ENCODE measurements around the gene STKLD1. TPM values are rescaled to one million over a fixed set of nuclear protein-coding genes. Genes with fewer than 3 reads are reported as not detected.

STKLD1 gene
- total and polyA plus RNA-seq, 4 donors = 1.2 to 7.5 (median 3.0) TPM

DNA sequence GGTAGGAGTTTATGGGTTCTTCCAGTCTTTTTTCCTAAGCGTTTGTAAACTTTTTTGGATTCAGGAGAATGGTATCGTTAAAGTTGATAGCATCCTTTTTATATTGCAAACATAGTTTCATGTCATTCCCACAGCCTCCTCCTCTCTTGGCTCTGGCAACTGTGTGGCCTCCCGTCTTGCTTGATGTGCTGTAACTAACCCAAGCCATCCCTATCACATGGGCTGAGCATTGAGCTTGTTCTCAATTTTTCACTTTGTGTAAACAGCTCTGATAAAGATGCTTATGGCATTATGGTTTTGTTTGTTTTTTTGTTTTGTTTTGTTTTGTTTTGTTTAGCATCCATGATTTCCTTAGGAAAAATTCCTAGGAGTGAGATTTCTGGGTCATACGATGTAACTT, 4.6 kb downstream of the STKLD1 start:
- no peaks in the 10 kb centered on the region for H3K9me3 ChIP-seq (ENCODE audit: control insufficient read depth, insufficient read depth, low read length)
- DNase-seq (ENCODE audit: low read depth in 4 of 6, low spot score in 6 of 6) = no peak
- no peak overlapping the region for H3K27ac ChIP-seq (ENCODE audit: low read depth, low read length)
- peaks cover 9% of the 10 kb centered on the region for H3K36me3 ChIP-seq (ENCODE audit: control insufficient read depth, insufficient read depth, low read length)
- WGBS (ENCODE audit: insufficient coverage) = 80% methylated on average over 1 of the region's 4 CpGs
- no peaks in the 10 kb centered on the region for H3K27me3 ChIP-seq (ENCODE audit: control insufficient read depth, insufficient read depth, low read length)
- no peak overlapping the region for H3K4me3 ChIP-seq (ENCODE audit: low read depth, low read length)
- peaks cover 10% of the 10 kb centered on the region for H3K4me1 ChIP-seq (ENCODE audit: control insufficient read depth, insufficient read depth, low read length)

DNA sequence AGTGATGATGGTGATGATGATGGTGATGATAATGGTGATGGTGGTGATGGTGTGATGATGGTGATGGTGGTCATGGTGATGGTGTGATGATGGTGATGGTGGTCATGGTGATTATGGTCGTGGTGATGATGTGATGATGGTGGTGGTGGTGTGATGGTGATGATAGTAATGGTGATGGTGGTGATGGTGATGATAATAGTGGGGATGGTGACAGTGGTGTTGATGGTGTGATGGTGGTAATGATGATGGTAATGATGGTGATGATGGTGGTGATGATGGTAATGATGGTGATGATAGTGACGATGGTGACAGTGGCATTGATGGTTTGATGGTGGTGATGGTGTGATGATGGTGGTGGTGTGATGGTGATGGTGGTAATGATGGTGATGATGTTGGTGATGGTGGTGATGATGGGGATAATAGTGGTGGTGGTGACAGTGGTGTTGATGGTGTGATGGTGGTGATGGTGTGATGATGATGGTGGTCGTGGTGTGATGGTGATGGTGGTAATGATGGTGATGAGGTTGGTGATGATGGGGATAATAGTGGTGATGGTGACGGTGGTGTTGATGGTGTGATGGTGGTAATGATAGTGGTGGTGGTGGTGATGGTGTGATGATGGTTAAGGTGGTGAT, 6.5 kb downstream of the STKLD1 start:
- DNase-seq (ENCODE audit: low read depth in 4 of 6, low spot score in 6 of 6) = no peak
- peaks cover 19% of the 10 kb centered on the region for H3K36me3 ChIP-seq (ENCODE audit: control insufficient read depth, insufficient read depth, low read length)
- H3K27ac ChIP-seq (ENCODE audit: low read depth, low read length) = no peak overlapping the region
- no peaks in the 10 kb centered on the region for H3K9me3 ChIP-seq (ENCODE audit: control insufficient read depth, insufficient read depth, low read length)
- H3K4me1 ChIP-seq (ENCODE audit: control insufficient read depth, insufficient read depth, low read length) = no peaks in the 10 kb centered on the region
- H3K4me3 ChIP-seq (ENCODE audit: low read depth, low read length) = no peak overlapping the region
- H3K27me3 ChIP-seq (ENCODE audit: control insufficient read depth, insufficient read depth, low read length) = no peaks in the 10 kb centered on the region
- 94% methylated on average over 4 of the region's 4 CpGs for whole genome bisulfite sequencing (ENCODE audit: insufficient coverage)

DNA sequence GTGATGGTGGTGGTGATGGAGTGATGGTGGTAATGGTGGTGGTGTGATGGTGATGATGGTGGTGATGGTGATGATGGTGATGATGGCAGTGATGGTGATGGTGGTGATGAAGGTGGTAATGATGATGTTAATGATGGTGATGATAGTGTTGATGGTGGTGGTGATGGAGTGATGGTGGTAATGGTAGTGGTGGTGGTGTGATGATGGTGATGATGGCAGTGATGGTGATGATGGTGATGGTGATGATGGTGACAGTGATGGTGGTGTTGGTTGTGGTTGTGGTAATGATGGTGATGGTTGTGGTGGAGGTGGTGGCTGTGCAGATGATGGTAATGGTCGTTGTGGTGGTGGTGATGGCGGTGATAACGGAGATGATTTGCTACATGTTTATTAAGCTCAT, 7.3 kb downstream of the STKLD1 start:
- 95% methylated on average over 3 of the region's 3 CpGs for WGBS (ENCODE audit: insufficient coverage)
- Histone ChIP-seq H3K4me1 (ENCODE audit: control insufficient read depth, insufficient read depth, low read length) (no peaks in the 10 kb centered on the region), H3K36me3 (ENCODE audit: control insufficient read depth, insufficient read depth, low read length) (peaks cover 19% of the 10 kb centered on the region), H3K27ac (ENCODE audit: low read depth, low read length) (no peak overlapping the region), H3K4me3 (ENCODE audit: low read depth, low read length) (no peak overlapping the region), H3K9me3 (ENCODE audit: control insufficient read depth, insufficient read depth, low read length) (no peaks in the 10 kb centered on the region), H3K27me3 (ENCODE audit: control insufficient read depth, insufficient read depth, low read length) (no peaks in the 10 kb centered on the region)
- DNase-seq (ENCODE audit: low read depth in 4 of 6, low spot score in 6 of 6) = no peak

DNA sequence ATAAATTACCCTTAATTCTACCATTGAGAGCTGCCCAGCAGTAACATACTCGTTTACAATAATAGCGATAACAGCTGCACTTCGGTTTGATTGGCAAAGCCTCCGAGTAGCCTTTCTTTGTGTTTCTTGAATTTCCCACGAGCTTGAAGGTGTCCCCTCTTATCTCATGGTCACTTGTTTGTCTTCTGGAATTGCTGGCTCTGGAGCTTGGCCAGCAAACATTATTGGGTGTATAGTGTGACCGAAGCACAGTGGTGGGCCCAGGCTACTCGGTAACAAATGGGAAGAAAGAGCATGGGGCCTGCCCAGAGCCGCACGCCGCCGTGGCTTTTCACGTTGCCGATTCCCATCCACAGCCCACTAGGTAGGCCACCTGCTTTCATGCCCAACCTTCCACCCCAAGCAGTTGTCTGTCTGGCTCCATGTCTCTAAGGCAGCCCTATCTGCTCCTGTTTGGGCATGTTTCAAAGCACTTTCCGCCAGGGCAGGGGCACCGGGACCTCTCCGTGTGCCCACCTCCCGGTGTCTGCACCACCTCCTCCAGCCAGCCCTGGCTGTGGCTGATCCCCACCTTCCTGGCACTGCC, 8.7 kb downstream of the STKLD1 start:
- H3K27ac ChIP-seq (ENCODE audit: low read depth, low read length) = no peak overlapping the region
- WGBS (ENCODE audit: insufficient coverage) = 90% methylated on average over 17 of the region's 17 CpGs
- peaks cover 19% of the 10 kb centered on the region for H3K36me3 ChIP-seq (ENCODE audit: control insufficient read depth, insufficient read depth, low read length)

DNA sequence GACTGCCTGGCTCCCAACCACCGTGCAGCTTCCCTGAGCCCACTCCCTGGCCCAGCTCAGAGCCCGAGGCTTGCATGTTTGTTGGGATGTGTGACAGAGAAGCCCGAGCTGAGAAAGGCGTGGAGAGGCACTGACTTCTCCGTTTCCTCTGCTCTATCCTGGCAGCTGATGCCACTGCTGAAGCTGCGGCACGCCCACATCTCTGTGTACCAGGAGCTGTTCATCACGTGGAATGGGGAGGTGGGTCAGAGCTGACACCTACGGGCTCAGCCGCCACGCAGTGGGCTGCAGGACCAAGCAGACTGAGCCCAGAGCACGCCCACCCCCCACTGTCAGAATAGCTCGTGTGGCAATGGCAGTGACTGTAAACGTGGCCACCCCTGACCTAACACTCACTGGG, 9.3 kb downstream of the STKLD1 start:
- Histone ChIP-seq H3K27me3 (ENCODE audit: control insufficient read depth, insufficient read depth, low read length) (no peaks in the 10 kb centered on the region), H3K4me1 (ENCODE audit: control insufficient read depth, insufficient read depth, low read length) (no peaks in the 10 kb centered on the region), H3K9me3 (ENCODE audit: control insufficient read depth, insufficient read depth, low read length) (no peaks in the 10 kb centered on the region), H3K36me3 (ENCODE audit: control insufficient read depth, insufficient read depth, low read length) (peaks cover 19% of the 10 kb centered on the region), H3K27ac (ENCODE audit: low read depth, low read length) (no peak overlapping the region), H3K4me3 (ENCODE audit: low read depth, low read length) (no peak overlapping the region)
- WGBS (ENCODE audit: insufficient coverage) = 89% methylated on average over 14 of the region's 14 CpGs
- DNase-seq (ENCODE audit: low read depth in 4 of 6, low spot score in 6 of 6) = no peak

More for the DNA sequence above, 8.7 kb downstream of the STKLD1 start:
- no peak overlapping the region for H3K4me3 ChIP-seq (ENCODE audit: low read depth, low read length)
- no peak for DNase-seq (ENCODE audit: low read depth in 4 of 6, low spot score in 6 of 6)
- H3K4me1 ChIP-seq (ENCODE audit: control insufficient read depth, insufficient read depth, low read length) = no peaks in the 10 kb centered on the region
- no peaks in the 10 kb centered on the region for H3K9me3 ChIP-seq (ENCODE audit: control insufficient read depth, insufficient read depth, low read length)
- H3K27me3 ChIP-seq (ENCODE audit: control insufficient read depth, insufficient read depth, low read length) = no peaks in the 10 kb centered on the region

DNA sequence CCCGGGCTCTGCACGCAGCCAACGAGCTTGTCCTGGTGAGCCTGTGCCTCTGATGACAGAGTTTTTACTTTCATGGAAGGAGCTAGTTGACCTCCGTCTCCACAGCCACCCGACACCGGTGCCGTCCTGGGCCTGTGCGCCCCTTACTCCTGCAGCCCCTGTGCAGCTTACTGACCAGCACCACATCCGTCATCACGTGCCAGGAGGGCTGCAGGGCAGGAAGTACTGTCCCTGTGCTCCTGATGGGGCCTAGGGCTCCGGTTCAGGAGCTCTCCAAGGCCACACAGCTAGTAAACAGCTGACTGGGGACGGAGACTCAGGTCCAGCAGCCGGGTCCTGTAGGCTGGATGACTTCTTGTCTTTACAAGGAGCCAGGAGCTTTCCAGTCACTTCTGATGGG, 10.2 kb downstream of the STKLD1 start:
- DNase-seq (ENCODE audit: low read depth in 4 of 6, low spot score in 6 of 6) = no peak
- no peak overlapping the region for H3K27ac ChIP-seq (ENCODE audit: low read depth, low read length)
- WGBS (ENCODE audit: insufficient coverage) = 82% methylated on average over 13 of the region's 13 CpGs
- H3K9me3 ChIP-seq (ENCODE audit: control insufficient read depth, insufficient read depth, low read length) = no peaks in the 10 kb centered on the region
- no peaks in the 10 kb centered on the region for H3K27me3 ChIP-seq (ENCODE audit: control insufficient read depth, insufficient read depth, low read length)
- no peak overlapping the region for H3K4me3 ChIP-seq (ENCODE audit: low read depth, low read length)
- H3K36me3 ChIP-seq (ENCODE audit: control insufficient read depth, insufficient read depth, low read length) = peaks cover 19% of the 10 kb centered on the region
- H3K4me1 ChIP-seq (ENCODE audit: control insufficient read depth, insufficient read depth, low read length) = no peaks in the 10 kb centered on the region

DNA sequence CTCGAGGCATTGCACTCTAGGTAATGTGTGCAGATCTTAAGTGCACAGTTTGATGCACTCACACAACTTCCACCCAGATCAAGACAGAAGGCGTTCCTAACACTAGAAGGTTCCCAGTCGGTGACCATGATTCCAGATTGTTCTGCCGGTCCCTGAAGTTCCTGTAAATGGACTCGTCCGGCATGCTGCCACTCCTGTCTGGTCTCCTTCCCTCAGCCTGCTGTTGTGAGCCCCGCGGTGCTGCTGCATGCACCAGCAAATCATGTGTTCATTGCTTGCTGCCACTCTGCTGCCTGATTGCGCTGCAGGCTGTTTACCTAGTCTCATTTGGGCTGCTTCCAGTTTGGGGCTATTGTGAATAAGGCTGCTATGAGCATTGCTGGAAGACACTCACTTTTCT, 11.5 kb downstream of the STKLD1 start:
- Histone ChIP-seq H3K36me3 (ENCODE audit: control insufficient read depth, insufficient read depth, low read length) (peaks cover 19% of the 10 kb centered on the region), H3K4me3 (ENCODE audit: low read depth, low read length) (no peak overlapping the region), H3K27me3 (ENCODE audit: control insufficient read depth, insufficient read depth, low read length) (no peaks in the 10 kb centered on the region), H3K27ac (ENCODE audit: low read depth, low read length) (no peak overlapping the region), H3K9me3 (ENCODE audit: control insufficient read depth, insufficient read depth, low read length) (no peaks in the 10 kb centered on the region), H3K4me1 (ENCODE audit: control insufficient read depth, insufficient read depth, low read length) (no peaks in the 10 kb centered on the region)
- WGBS (ENCODE audit: insufficient coverage) = 87% methylated on average over 8 of the region's 9 CpGs
- peak in 1 of 6 donors; percentile 6 for DNase-seq (ENCODE audit: low read depth in 4 of 6, low spot score in 6 of 6)

DNA sequence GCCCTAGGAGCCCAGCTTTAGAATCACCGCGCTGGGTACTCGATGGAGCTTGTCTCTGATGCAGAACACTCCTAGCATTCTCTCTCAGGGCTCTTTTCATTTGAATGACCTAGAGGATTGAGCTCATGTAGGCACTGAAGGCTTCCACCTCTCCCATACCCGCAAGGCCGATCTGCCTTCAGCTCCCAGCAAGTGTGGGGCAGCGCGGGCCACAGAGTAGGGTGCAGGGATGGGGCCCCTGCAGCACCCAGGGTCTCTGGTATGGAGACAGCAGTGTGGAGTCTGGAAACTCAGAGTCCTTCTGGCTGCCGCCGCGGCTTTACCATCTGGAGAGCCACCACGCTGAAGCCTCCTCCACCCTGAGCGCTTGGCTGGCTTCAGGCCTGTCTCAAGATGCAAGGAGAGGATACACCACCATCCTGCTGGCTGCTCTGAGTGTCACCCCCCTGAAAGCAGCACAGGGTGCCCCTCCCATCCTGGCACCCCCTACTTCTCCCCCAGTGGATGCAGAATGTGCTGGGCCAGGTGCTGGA, 12.9 kb downstream of the STKLD1 start:
- H3K27ac ChIP-seq (ENCODE audit: low read depth, low read length) = no peak overlapping the region
- no peaks in the 10 kb centered on the region for H3K9me3 ChIP-seq (ENCODE audit: control insufficient read depth, insufficient read depth, low read length)
- H3K4me1 ChIP-seq (ENCODE audit: control insufficient read depth, insufficient read depth, low read length) = no peaks in the 10 kb centered on the region
- H3K4me3 ChIP-seq (ENCODE audit: low read depth, low read length) = no peak overlapping the region
- H3K27me3 ChIP-seq (ENCODE audit: control insufficient read depth, insufficient read depth, low read length) = no peaks in the 10 kb centered on the region
- 93% methylated on average over 11 of the region's 12 CpGs for WGBS (ENCODE audit: insufficient coverage)
- peaks cover 19% of the 10 kb centered on the region for H3K36me3 ChIP-seq (ENCODE audit: control insufficient read depth, insufficient read depth, low read length)
- DNase-seq (ENCODE audit: low read depth in 4 of 6, low spot score in 6 of 6) = no peak

DNA sequence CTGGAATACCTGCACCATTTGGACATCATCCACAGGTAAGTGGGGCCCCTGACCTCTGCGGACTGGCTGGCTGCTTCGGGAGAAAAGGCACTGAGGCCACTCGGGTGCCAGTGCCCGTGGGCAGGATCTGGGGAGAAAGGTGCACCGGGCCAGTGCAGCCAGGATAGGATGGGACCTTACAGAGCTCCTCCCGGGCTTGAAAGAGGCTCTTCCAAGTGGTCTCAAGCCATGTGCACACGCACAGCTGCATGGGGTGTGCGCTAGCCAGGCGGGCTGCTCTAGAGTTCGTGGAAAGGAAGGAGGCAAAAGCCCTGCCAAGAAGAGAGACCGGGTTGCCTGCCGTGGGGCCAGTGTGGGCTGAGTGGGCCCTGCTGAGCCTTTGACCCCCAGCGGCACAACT, 13.4 kb downstream of the STKLD1 start:
- 85% methylated on average over 10 of the region's 13 CpGs for whole genome bisulfite sequencing (ENCODE audit: insufficient coverage)

DNA sequence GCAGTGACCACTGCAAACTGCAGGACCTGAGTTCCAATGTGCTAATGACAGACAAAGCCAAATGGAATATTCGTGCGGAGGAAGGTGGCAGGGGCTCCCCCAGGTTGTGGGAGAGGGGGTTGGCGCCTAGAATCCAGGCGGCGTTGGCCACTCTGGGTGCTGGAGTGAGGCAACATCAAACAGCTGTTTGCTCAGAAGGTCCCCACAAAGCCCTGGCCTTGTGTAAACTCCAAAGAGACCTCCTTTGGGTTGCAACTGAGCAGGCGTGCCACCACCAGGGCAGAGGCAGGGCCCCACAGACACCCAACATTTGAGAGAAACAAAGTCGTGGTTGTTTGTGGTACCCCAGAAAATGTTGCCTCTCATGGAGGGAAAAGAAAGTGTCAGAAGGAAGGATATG, 14.5 kb downstream of the STKLD1 start:
- Histone ChIP-seq H3K27ac (ENCODE audit: low read depth, low read length) (no peak overlapping the region), H3K4me3 (ENCODE audit: low read depth, low read length) (no peak overlapping the region), H3K27me3 (ENCODE audit: control insufficient read depth, insufficient read depth, low read length) (no peaks in the 10 kb centered on the region), H3K36me3 (ENCODE audit: control insufficient read depth, insufficient read depth, low read length) (peaks cover 10% of the 10 kb centered on the region), H3K9me3 (ENCODE audit: control insufficient read depth, insufficient read depth, low read length) (no peaks in the 10 kb centered on the region), H3K4me1 (ENCODE audit: control insufficient read depth, insufficient read depth, low read length) (no peaks in the 10 kb centered on the region)
- no peak for DNase-seq (ENCODE audit: low read depth in 4 of 6, low spot score in 6 of 6)
- 89% methylated on average over 7 of the region's 7 CpGs for WGBS (ENCODE audit: insufficient coverage)

More for the DNA sequence above, 13.4 kb downstream of the STKLD1 start:
- H3K36me3 ChIP-seq (ENCODE audit: control insufficient read depth, insufficient read depth, low read length) = peaks cover 19% of the 10 kb centered on the region
- no peak for DNase-seq (ENCODE audit: low read depth in 4 of 6, low spot score in 6 of 6)
- H3K4me1 ChIP-seq (ENCODE audit: control insufficient read depth, insufficient read depth, low read length) = no peaks in the 10 kb centered on the region
- no peak overlapping the region for H3K27ac ChIP-seq (ENCODE audit: low read depth, low read length)
- no peaks in the 10 kb centered on the region for H3K9me3 ChIP-seq (ENCODE audit: control insufficient read depth, insufficient read depth, low read length)
- no peak overlapping the region for H3K4me3 ChIP-seq (ENCODE audit: low read depth, low read length)
- H3K27me3 ChIP-seq (ENCODE audit: control insufficient read depth, insufficient read depth, low read length) = no peaks in the 10 kb centered on the region

Data from spinal cord (tissue), 10 donors.